Cardiac fibroblast (primary cell): Measurements from ENCODE around the gene TSR3.

Experiments used
- DNase-seq, 2 donors: peaks; one replicate each; pipeline versions ENCODE4 v3.0.0 to v3.0.0-alpha.2; 2010; ENCODE audit warnings: low read depth in 2 of 2
- H3K4me3 ChIP-seq, 2 donors: replicated peaks in 1 of 2; 1 replicate in 1 of 2; 2 replicates in 1 of 2; pipeline ENCODE4 v1.5.1; 2011; ENCODE audit warnings: low read depth in 2 of 2, low read length in 2 of 2, mild to moderate bottlenecking in 2 of 2, moderate library complexity in 1 of 2
- TF ChIP-seq, protein P1 (sequence below): IDR thresholded peaks from one replicate; pipeline ENCODE4 v1.5.1; 2011; ENCODE audit warnings: low read depth, mild to moderate bottlenecking, low read length, inconsistent platforms

TSR3 gene

DNA sequence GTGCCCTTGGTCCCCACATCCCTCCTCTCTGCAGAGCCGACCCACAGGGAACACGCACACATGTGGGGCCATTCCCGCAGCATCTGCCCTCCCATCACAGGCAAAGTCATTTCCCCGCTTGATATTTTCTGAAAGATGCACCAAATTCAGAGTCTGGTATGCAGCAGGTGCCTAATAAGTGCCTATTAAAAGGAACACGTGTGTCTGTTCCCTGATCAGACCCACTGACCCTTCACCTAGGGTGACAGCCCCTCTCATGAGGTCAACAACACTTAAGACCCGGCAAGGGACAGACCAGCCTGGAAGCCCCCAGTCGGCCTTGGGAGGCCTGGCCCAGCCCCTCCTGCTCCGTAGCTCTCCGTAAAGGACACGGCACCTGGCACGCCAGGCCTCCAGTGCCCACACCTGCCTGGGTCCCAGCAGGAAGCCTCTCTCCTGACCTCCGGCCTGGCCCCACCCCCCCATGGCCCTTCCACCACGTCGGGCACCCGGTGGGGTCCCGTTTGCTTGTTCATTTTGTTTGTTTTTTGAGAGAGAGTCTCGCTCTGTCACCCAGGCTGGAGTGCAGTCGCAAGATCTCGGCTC is 42.8 kb upstream of the TSR3 start:
- no peak for DNase-seq
- H3K4me3 ChIP-seq: no peak overlapping the region
- TF ChIP-seq, protein P1, sequence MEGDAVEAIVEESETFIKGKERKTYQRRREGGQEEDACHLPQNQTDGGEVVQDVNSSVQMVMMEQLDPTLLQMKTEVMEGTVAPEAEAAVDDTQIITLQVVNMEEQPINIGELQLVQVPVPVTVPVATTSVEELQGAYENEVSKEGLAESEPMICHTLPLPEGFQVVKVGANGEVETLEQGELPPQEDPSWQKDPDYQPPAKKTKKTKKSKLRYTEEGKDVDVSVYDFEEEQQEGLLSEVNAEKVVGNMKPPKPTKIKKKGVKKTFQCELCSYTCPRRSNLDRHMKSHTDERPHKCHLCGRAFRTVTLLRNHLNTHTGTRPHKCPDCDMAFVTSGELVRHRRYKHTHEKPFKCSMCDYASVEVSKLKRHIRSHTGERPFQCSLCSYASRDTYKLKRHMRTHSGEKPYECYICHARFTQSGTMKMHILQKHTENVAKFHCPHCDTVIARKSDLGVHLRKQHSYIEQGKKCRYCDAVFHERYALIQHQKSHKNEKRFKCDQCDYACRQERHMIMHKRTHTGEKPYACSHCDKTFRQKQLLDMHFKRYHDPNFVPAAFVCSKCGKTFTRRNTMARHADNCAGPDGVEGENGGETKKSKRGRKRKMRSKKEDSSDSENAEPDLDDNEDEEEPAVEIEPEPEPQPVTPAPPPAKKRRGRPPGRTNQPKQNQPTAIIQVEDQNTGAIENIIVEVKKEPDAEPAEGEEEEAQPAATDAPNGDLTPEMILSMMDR: no peak

DNA sequence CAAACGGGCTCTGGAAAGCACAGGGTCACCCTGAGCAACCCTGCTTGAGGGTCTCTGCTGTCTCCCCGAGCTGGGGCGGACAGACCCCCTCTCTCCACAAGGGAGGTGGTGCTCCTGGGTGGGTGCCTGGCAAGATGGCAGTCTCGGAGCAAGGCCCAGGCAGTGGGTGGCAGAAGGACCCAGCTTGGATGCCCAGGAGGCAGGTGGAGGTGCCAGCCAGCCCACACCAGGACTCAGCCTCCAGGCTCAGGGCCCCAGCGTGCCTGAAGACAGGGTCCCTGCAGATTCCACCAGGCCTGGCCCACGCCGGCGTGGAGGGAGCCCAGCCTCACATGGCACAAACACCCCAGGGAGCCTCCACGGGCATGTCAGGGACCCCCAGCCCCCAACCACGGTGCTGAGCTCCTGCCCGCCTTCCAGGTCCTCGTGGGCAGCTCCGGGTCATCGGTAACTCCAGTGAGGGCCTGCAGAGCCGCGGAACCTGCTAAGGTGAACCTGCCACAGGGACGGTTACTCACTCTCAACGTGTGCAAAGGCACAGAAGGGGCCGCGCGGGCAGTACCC is 42.0 kb upstream of the TSR3 start:
- TF ChIP-seq, protein P1: no peak
- H3K4me3 ChIP-seq: no peak overlapping the region

DNA sequence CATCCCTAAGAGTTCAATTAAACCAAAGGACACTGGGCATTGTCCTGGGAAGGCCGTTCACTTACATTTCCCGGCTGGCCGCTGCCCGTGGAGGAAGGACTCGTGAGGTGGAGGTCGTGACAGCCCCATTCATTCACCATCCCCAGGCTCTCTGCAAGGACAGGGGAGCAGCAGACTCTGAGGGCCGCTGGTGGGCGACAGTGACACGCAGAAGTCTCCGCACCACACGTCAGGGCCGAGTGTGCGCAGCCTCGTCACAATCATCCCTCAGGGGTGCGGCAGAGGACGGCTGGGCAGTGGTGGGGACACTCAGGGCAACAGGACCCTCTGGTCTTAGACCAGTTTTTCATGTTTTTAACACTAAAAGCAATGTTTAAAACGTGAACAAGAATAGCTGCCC is 41.1 kb upstream of the TSR3 start:
- TF ChIP-seq, protein P1: no peak

More for the DNA sequence above, 42.0 kb upstream of the TSR3 start:
- DNase-seq: no peak

DNA sequence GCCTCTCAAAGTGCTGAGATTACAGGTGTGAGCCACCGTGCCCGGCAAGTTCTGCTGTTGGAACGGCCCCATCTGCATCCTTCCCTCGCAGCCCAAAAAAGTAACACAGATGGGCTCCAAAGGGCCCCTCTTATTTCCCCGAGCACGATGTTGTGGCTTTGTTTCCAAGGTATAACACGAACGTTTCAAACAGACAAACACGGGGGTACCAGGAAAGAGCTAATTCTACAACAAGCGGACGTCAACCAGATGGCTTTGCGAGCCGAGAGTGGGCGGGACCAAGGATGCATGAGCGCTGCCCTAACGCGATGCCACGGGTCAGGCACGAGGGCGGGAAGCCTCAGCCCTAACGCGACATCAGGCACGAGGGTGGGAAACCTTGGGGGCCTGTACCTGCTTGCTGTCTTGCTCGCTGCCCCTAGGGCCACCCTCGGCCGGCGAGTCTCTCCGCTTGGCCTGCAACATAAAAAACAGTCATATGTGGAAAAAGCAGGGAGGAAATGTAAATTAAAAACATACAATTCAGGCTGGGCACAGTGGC is 38.6 kb upstream of the TSR3 start:
- no peak overlapping the region for H3K4me3 ChIP-seq
- no peak for DNase-seq
- TF ChIP-seq, protein P1: no peak

More for the DNA sequence above, 41.1 kb upstream of the TSR3 start:
- DNase-seq: no peak
- no peak overlapping the region for H3K4me3 ChIP-seq

DNA sequence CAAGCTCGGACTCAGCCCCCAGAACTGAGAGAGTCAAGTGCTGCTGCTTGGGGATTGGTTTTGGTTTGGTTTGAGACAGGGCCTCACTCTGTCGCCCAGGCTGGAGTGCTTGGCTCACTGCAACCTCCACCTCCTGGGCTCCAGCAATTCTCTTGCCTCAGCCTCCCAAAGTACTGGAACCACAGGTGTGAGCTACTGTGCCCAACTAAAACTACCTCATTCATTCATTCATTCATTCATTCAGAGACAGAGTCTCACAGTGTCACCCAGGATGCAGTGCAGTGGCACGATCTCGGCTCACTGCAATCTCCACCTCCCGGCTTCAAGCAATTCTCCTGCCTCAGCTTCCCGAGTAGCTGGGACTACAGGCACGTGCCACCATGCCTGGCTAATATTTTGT is 38.1 kb upstream of the TSR3 start:
- TF ChIP-seq, protein P1: no peak
- no peak for DNase-seq
- no peak overlapping the region for H3K4me3 ChIP-seq

DNA sequence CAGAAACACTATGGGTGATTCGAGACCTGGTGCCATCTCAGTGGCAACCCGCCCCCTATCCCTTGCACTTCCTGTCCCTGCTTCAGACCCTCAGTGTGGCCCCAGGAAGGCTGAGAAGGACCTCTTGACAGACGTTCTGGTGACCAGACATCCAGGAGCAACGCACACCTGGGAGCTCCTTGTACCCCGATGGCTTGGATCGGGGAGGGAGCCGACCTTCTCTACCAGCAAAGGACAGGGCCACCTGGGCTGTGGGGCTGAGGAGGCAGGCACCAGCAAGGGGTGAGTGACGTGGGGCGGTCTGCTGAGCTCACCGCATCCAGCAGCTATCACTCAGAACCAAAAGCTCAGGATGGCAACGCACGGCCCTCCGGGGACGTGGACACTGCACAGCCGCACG is 35.7 kb upstream of the TSR3 start:
- TF ChIP-seq, protein P1: no peak
- H3K4me3 ChIP-seq: no peak overlapping the region
- no peak for DNase-seq
